K562 (cell line): ENCODE results near the gene SORCS1. TPM values are rescaled to one million over a fixed set of nuclear protein-coding genes. Genes with fewer than 3 reads are reported as not detected.

ENCODE experiments used
- ATAC-seq: fragments of 200-7000 bp; cut with Tn5 transposase; 3 replicates; pipeline ENCODE4 v1.9.1; 2020; ENCODE audit warnings: moderate library complexity
- BruUV-seq: library from RNA; stranded (reverse); fragments of 400-500 nt; replicated peaks from 2 replicates; lab custom pipeline; 2021; lab: Mats Ljungman, UMichigan
- CTCF ChIA-PET: fragments of 300-600 bp; formaldehyde crosslinking; extraction: SDS; loops from one replicate; lab custom pipeline; 2021; ENCODE audit warnings: low intra/inter-chr PET ratio; lab: Yijun Ruan, JAX
- POLR2A ChIA-PET: fragments of 300-600, 350-650 bp; sonication (Branson Sonifier 250); formaldehyde crosslinking; extraction: SDS; loops from one replicate; lab custom pipeline; 2021; ENCODE audit warnings: antibody characterized with exemption, inconsistent platforms; lab: Yijun Ruan, JAX
- DNase-seq, 4 experiments: peaks; one replicate each; pipeline versions ENCODE4 v3.0.0 to v3.0.0-alpha.2; 2011 to 2018; ENCODE audit warnings: low spot score in 3 of 4, mixed read lengths in 3 of 4; ENCODE audit errors: extremely low read depth in 1 of 4
- FAIRE-seq: peaks from 2 replicates; lab custom pipeline; 2011; peaks lifted over from hg19 to GRCh38; lab: Jason Lieb, UNC
- H2AFZ ChIP-seq: 2 replicates; pipeline ENCODE4 v1.6.0; 2011; ENCODE audit warnings: low read depth, low read length, control low read depth, inconsistent platforms
- H3K27ac ChIP-seq: fragments of 200-600 bp; 3 replicates; pipeline ENCODE4 v1.8.0; 2011; ENCODE audit warnings: low read depth, mild to moderate bottlenecking, control low read depth, inconsistent platforms, low read length, moderate library complexity, mixed read lengths; ENCODE audit errors: extremely low read depth
- H3K27me3 ChIP-seq, 2 experiments: fragments of 300-600 bp in 1 of 2; 2 replicates in 1 of 2; 3 replicates in 1 of 2; pipeline versions ENCODE4 v1.6.0 to v1.8.0; 2011; ENCODE audit warnings: inconsistent platforms in 2 of 2, low read length in 2 of 2, mild to moderate bottlenecking in 1 of 2, mixed read lengths in 1 of 2, moderate library complexity in 1 of 2; ENCODE audit not compliant: control insufficient read depth in 2 of 2, insufficient read depth in 2 of 2
- H3K36me3 ChIP-seq: fragments of 300-600 bp; 3 replicates; pipeline ENCODE4 v1.8.0; 2011; ENCODE audit warnings: mild to moderate bottlenecking, low read length, inconsistent platforms; ENCODE audit not compliant: control insufficient read depth, insufficient read depth
- H3K4me1 ChIP-seq, 2 experiments: fragments of 200-600 bp in 1 of 2; replicated peaks in 1 of 2; 2 replicates in 1 of 2; 3 replicates in 1 of 2; pipeline versions ENCODE4 v1.5.1 to v1.8.0; 2011; ENCODE audit warnings: inconsistent platforms in 2 of 2, low read length in 2 of 2, mild to moderate bottlenecking in 1 of 2, mixed read lengths in 1 of 2, moderate library complexity in 1 of 2; ENCODE audit not compliant: control insufficient read depth in 2 of 2, insufficient read depth in 2 of 2
- H3K4me2 ChIP-seq: 2 replicates; pipeline ENCODE4 v1.6.1; 2011; ENCODE audit warnings: low read length, control low read depth, inconsistent platforms, mixed read lengths; ENCODE audit not compliant: insufficient read depth
- H3K4me3 ChIP-seq: fragments of 200-600 bp; sonication (generic), shearing (Covaris generic); 2 replicates; pipeline ENCODE4 v1.5.1; 2016; ENCODE audit warnings: control low read depth, inconsistent platforms
- H3K79me2 ChIP-seq: fragments of 200-600 bp; 3 replicates; pipeline ENCODE4 v1.8.0; 2011; ENCODE audit warnings: low read length, inconsistent platforms; ENCODE audit not compliant: control insufficient read depth, insufficient read depth
- H3K9ac ChIP-seq, 2 experiments: 2 replicates each; pipeline versions ENCODE4 v1.6.0 to v1.6.1; 2011; ENCODE audit warnings: low read depth in 2 of 2, low read length in 2 of 2, control low read depth in 1 of 2, inconsistent platforms in 1 of 2, mild to moderate bottlenecking in 1 of 2, mixed read lengths in 1 of 2; ENCODE audit not compliant: insufficient read depth in 1 of 2
- H3K9me1 ChIP-seq: one replicate; pipeline ENCODE4 v1.6.0; 2011; ENCODE audit warnings: inconsistent platforms, mild to moderate bottlenecking, low read length, moderate library complexity; ENCODE audit not compliant: control insufficient read depth, insufficient read depth
- H3K9me3 ChIP-seq: replicated peaks from 2 replicates; pipeline ENCODE4 v1.5.1; 2011; ENCODE audit warnings: low read depth, low read length, inconsistent platforms; ENCODE audit not compliant: control insufficient read depth, insufficient read depth
- H4K20me1 ChIP-seq: replicated peaks from 2 replicates; pipeline ENCODE4 v1.6.1; 2011; ENCODE audit warnings: low read length, inconsistent platforms, mixed read lengths; ENCODE audit not compliant: control insufficient read depth, insufficient read depth
- CHD4 ChIP-seq: fragments of 200-600 bp; sonication (generic); IDR thresholded peaks from 3 replicates; pipeline ENCODE4 v1.6.1; 2012; ENCODE audit warnings: low read depth, mild to moderate bottlenecking, mixed read lengths, low read length, inconsistent platforms; ENCODE audit not compliant: insufficient read depth, insufficient replicate concordance, poor library complexity, severe bottlenecking
- CHD7 ChIP-seq: fragments of 200-600 bp; sonication (generic); IDR thresholded peaks from one replicate; pipeline ENCODE4 v1.6.1; 2012; ENCODE audit warnings: mild to moderate bottlenecking, low read depth, low read length, inconsistent platforms
- EGR1 ChIP-seq: fragments of 450-650 bp; conservative IDR thresholded peaks from 2 replicates; pipeline ENCODE4 v1.6.1; 2017; ENCODE audit warnings: mild to moderate bottlenecking
- IRF1 ChIP-seq: sonication (generic); formaldehyde crosslinking; IDR thresholded peaks from 2 replicates; pipeline ENCODE4 v1.8.0; 2022; ENCODE audit warnings: missing genetic modification reagents, mild to moderate bottlenecking, borderline replicate concordance
- MEF2A ChIP-seq: IDR thresholded peaks from 2 replicates; pipeline ENCODE4 v1.6.1; 2011; ENCODE audit warnings: low read depth, mild to moderate bottlenecking, low read length, moderate library complexity; ENCODE audit not compliant: control insufficient read depth
- WGBS: fragments of 100-300 bp; shearing (Covaris generic); methylation state at CpG from one replicate; pipeline ENCODE4 v1.1.6; 2016; ENCODE audit warnings: low coverage, mixed read lengths; ENCODE audit not compliant: insufficient coverage; ENCODE audit errors: missing lambda C conversion rate; 5-methylcytosine and 5-hydroxymethylcytosine counted together
- in situ Hi-C: fragments of 300-500 bp; cut with MboI; formaldehyde crosslinking; loops from 4 replicates; pipeline ENCODE4 v1.15.0; 2018; ENCODE audit warnings: inconsistent platforms, mixed read lengths
- intact Hi-C: fragments of 100-400 bp; cut with micrococcal nuclease; formaldehyde crosslinking; loops from 2 replicates; pipeline ENCODE4 v1.14.2; 2022
- polyA plus RNA-seq, 8 experiments: library from polyadenylated mRNA; depleted of rRNA in 4 of 8; stranded (reverse) in 5 of 8; unstranded in 3 of 8; fragments of >200 nt; fragmentation: Nextera tagmentation in 2 of 8; fragmentation: Illumina TruSeq in 1 of 8; extraction: Ambion mirVana in 2 of 8; extraction: Trizol in 1 of 8; gene quantifications; 2 replicates each; pipeline versions ENCODE4 v1.2.1 to v1.2.3, GENCODE V29; 2011 to 2014; ENCODE audit warnings: inconsistent platforms in 1 of 8, missing spikeins in 1 of 8
- total RNA-seq, 7 experiments: library from RNA; depleted of rRNA in 6 of 7; stranded (reverse); fragments of >200 nt in 6 of 7; fragmentation: Illumina TruSeq in 2 of 7; extraction: Trizol in 2 of 7; gene quantifications; 2 replicates each; pipeline versions ENCODE4 v1.2.1 to v1.2.3, GENCODE V29; 2011 to 2021; ENCODE audit warnings: low replicate concordance in 1 of 7
- TF ChIP-seq, protein P1 (sequence below): fragments of 450-650 bp; IDR thresholded peaks from 2 replicates; pipeline ENCODE4 v1.6.1; 2016; ENCODE audit warnings: missing biosample characterization, missing genetic modification characterization
- TF ChIP-seq, protein P2 (sequence below): fragments of 250-450 bp; sonication (Bioruptor Pico); IDR thresholded peaks from 2 replicates; pipeline ENCODE4 v1.4.0; 2020

Gene SORCS1
- total and polyA plus RNA-seq, 9 of the 15 experiments (the other 6 are each of a cell fraction or from before 2014, with no cell fraction given) = 1.5 to 3.9 (median 2.7) TPM

DNA sequence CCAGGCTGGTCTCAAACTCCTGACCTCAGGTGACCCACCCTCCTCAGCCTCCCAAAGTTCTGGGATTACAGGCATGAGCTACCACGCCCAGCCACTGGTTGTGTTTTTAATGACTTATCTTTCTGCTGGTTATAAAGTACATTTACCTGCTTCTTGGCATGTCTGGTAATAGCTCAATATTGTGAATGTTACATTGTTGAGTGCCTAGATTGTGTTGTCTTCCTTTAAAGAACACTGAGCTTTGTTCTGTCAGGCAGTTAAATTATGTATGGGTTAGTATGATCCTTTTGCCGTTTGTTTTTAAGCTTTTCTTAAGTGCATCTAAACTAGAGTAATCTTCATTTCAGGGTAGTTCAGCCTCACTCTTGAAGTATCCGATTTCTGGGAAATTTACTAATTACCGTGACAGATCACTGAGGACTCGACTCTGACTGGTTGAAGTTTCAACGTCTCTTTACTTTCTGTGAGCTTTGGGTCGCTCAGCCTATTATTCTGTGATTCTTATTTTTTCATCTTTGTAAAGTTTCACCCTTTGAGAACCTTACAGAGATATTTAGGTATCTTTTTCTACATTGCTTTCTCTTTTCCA lies 617.4 kb downstream of the SORCS1 start:
- no TSS peak for BruUV-seq
- 0% methylated on average over 6 of the region's 7 CpGs for WGBS
- ChIA-PET CTCF (no interaction called here), POLR2A (no interaction called here)
- Histone ChIP-seq H3K9ac (no peak overlapping the region), H4K20me1 (no peaks in the 10 kb centered on the region), H3K9me3 (no peaks in the 10 kb centered on the region), H3K79me2 (no peaks in the 10 kb centered on the region), H3K27ac (no peak overlapping the region), H3K9me1 (no peaks in the 10 kb centered on the region), H3K4me2 (no peak overlapping the region), H3K36me3 (no peaks in the 10 kb centered on the region), H3K4me1 (no peaks in the 10 kb centered on the region), H3K27me3 (no peaks in the 10 kb centered on the region), H3K4me3 (no peak overlapping the region), H2AFZ (no peak overlapping the region)
- FAIRE-seq (no peak), ATAC-seq (no peak), DNase-seq (no peak)
- intact Hi-C loops (no loop called here), in situ Hi-C loops (no loop called here)
- TF ChIP-seq CHD7 = no peak
- TF ChIP-seq IRF1 (CRISPR knock-in tag) = no peak
- no peak for TF ChIP-seq EGR1
- no peak for TF ChIP-seq MEF2A
- no peak for TF ChIP-seq CHD4
- TF ChIP-seq, protein P1, sequence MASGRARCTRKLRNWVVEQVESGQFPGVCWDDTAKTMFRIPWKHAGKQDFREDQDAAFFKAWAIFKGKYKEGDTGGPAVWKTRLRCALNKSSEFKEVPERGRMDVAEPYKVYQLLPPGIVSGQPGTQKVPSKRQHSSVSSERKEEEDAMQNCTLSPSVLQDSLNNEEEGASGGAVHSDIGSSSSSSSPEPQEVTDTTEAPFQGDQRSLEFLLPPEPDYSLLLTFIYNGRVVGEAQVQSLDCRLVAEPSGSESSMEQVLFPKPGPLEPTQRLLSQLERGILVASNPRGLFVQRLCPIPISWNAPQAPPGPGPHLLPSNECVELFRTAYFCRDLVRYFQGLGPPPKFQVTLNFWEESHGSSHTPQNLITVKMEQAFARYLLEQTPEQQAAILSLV (tag) = no peak
- TF ChIP-seq, protein P2, sequence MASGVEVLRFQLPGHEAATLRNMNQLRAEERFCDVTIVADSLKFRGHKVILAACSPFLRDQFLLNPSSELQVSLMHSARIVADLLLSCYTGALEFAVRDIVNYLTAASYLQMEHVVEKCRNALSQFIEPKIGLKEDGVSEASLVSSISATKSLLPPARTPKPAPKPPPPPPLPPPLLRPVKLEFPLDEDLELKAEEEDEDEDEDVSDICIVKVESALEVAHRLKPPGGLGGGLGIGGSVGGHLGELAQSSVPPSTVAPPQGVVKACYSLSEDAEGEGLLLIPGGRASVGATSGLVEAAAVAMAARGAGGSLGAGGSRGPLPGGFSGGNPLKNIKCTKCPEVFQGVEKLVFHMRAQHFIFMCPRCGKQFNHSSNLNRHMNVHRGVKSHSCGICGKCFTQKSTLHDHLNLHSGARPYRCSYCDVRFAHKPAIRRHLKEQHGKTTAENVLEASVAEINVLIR (CRISPR knock-in tag) = no peak
